ENCODE measurements around the gene UNC93B1. TPM values are rescaled to one million over a fixed set of nuclear protein-coding genes. Genes with fewer than 3 reads are reported as not detected.
A peak's percentile ranks its signal among the peaks of the same experiment; 100 is the strongest.

Gene UNC93B1
- total RNA-seq, 2 donors from 2014 or later, result 24.7 to 27.2 TPM

DNA sequence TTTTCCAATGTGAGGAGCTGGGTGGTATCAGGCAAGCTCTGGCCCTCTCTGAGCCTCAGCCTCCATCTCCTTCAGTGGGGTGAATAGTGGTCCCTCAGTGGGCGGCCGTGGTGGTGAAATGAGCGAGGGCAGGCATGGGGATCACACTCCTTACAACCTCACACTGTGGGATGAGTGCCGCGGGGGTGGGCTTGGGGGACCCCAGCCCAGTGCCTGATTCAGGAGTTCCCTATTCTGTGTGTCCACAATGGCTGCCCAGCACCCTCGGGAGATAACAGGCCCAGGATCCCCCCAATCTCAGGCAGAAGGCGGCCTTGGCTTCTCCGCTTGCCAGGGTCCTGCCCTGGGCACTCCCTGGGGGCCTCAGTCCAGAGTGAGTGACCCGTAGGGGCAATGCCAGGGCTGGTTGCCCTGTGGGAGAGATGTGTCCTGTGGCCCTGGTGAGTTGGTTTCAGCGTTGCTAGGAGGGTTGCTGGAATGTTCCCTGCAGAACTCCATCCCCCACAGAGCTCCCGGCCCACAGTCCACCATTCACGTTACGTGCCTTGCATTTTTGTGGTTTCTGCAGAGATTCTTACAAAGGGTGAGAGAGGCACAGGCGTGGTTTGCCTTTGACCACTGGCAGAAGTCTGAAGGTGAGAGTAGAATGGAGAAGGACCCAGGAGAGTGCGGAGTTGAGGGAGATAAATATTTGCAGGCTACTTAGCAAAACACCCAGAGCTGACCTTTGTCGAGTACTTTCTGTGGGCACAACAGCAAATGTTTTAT, 9.1 kb upstream of the UNC93B1 start:
- no peak overlapping the region for H3K27ac Mint-ChIP-seq
- H3K9me3 ChIP-seq (ENCODE audit: control insufficient read depth, low read length, poor library complexity, severe bottlenecking), result no peaks in the 10 kb centered on the region
- DNase-seq (no peak), ATAC-seq (no peak)
- H3K36me3 Mint-ChIP-seq (ENCODE audit: low read depth), result no peaks in the 10 kb centered on the region
- H3K4me1 Mint-ChIP-seq, result peaks cover 7% of the 10 kb centered on the region
- no peak overlapping the region for H3K4me3 Mint-ChIP-seq
- peaks cover 12% of the 10 kb centered on the region for H3K27me3 Mint-ChIP-seq

DNA sequence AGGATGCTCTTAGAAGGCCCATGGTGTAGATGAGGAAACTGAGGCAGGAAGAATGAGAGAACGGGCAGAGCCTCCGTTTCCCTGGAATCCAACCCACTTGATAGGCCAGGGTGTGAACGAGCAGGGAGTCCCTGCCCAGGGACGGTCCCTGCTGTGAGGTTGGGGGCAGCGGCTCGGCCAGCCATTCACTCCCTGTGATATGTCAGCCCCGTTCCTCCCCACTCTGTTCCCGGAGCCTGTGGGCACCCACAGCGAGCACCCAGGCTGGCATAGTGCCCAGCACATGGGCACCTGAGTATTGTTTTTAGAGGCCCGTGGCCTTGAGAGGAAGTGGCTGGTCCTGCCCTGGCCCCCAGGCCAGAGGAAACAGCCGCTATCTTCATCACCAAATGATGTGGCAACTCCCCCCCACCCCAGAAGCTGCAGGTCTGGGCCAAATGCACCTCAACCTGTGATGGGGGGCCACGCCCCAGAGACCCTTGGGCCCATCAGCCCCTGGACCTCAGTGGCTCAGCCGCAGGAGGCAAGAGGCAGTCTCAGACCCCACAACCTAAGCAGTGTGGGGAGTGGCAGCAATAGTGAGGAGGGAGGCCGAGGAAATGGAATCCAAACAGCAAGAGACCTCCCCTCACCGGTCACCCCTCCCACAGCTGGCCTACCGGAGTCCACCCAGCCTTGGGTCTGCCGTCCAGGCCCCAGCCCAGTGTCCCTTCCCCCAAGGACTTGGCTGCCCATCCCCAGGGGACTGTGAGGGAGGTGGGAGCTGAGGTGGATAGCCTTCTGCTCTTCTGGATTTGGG, 8.3 kb upstream of the UNC93B1 start:
- DNase-seq, result no peak
- no peak for ATAC-seq
- no peak overlapping the region for H3K27ac Mint-ChIP-seq
- no peak overlapping the region for H3K4me3 Mint-ChIP-seq
- H3K27me3 Mint-ChIP-seq, result peaks cover 12% of the 10 kb centered on the region
- no peaks in the 10 kb centered on the region for H3K36me3 Mint-ChIP-seq (ENCODE audit: low read depth)
- H3K9me3 ChIP-seq (ENCODE audit: control insufficient read depth, low read length, poor library complexity, severe bottlenecking), result no peaks in the 10 kb centered on the region
- peaks cover 7% of the 10 kb centered on the region for H3K4me1 Mint-ChIP-seq

DNA sequence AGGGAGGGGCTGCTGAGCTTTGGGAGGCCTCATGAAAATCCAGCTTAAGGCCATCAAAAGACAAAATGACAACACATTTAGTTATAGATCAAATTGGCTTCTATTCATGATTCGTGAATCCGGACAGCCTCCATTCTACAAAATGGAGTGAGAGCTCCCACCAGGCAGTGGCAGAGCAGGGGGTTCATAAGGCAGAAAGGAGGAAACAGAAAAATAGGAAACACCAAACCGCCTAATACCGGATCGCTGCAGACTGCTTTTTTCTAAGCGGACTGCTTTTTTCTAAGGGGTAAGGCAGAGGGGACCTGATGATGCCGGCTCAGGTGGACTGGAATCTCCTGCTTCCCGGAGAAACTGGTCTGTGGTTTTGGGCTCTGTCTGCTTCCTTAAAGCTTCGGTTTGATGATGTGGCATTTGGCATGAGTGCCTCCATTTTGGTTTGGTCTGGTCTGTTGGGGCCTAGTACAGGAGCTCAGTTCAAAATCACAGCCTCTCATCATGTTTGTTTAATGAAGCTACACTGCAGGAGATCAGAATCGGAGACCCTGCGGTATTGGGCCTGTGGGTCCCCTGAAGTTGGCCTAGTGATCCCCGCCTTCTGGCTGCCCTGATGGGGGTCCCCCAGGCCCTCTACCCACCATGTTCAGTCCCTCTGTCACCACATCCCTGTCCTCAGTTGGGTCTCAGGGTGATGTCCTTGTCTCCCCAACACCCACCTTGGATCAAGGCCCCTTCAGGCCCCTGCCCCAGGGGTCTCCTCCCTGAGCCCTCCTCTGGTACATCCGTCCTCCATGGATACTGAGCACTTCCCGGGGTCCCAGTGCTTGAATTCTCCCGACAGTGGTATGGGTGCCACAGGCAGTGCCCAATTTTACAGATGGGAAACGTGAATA, 7.4 kb upstream of the UNC93B1 start:
- Mint-ChIP-seq H3K36me3 (ENCODE audit: low read depth) (no peaks in the 10 kb centered on the region), H3K27me3 (peaks cover 12% of the 10 kb centered on the region), H3K4me1 (peaks cover 7% of the 10 kb centered on the region), H3K4me3 (no peak overlapping the region), H3K27ac (no peak overlapping the region)
- H3K9me3 ChIP-seq (ENCODE audit: control insufficient read depth, low read length, poor library complexity, severe bottlenecking), result no peaks in the 10 kb centered on the region
- DNase-seq (no peak), ATAC-seq (no peak)

DNA sequence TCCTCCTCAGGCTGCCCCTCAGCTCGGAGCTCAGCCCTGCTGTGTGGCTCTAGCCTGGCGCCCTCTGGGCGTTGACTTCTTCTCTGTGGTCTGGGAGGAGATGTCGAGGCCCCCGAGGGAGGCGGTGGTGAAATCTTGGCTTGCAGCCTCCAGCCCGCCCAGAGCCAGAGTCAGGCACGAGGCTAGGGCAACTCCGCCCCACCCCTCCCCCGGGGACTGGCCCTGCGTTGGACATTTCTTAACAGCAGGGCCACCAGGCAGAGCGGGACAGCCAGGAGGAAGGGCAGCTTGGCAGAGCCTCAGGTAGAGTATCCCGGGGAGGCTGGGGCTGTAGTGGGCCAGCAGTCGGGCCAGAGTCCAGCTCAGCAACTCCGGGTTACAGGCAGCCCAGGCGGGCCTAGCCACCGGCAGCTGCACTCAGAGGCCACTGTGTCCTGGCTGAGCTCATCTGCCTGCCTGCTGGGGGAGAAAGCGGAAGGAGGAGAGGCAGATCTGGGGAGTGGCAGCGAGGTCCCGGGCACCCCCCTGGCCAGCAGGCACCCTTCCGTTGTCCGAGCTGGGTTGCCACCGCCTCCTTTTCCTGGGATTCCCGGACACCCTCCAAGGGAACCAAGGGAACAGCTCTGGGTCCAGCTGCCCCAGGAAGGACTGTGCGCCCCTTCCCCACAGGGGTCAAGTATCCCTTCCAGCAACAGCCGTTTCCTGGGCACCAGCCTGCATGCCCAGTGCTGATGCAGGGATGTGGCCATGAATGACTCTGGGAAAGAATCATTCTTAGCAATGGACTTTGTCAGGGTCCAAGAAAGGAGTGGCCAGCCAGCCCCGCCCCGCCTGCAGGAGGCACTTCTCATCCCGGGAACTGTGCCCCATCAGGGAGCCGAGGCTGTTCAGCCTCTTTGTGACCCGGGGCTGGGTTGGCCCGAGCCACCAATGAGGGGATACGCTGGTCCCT, 6.5 kb upstream of the UNC93B1 start, which contains the start of gene ALDH3B1:
Gene ALDH3B1 (plus strand): TSS at position 238 of the 952 bp plus-strand sequence. CDS start 4,971 bp downstream, outside the sequence.
- Mint-ChIP-seq H3K27ac (peak within 1 kb of the TSS; percentile 53), H3K4me3 (no peak within 1 kb of the TSS), H3K27me3 (peaks cover 12% of the 10 kb centered on the region), H3K36me3 (ENCODE audit: low read depth) (no peaks in the 10 kb centered on the region), H3K4me1 (peaks cover 7% of the 10 kb centered on the region)
- no peaks in the 10 kb centered on the region for H3K9me3 ChIP-seq (ENCODE audit: control insufficient read depth, low read length, poor library complexity, severe bottlenecking)
- no peak for DNase-seq
- ATAC-seq, result peak; percentile 50

DNA sequence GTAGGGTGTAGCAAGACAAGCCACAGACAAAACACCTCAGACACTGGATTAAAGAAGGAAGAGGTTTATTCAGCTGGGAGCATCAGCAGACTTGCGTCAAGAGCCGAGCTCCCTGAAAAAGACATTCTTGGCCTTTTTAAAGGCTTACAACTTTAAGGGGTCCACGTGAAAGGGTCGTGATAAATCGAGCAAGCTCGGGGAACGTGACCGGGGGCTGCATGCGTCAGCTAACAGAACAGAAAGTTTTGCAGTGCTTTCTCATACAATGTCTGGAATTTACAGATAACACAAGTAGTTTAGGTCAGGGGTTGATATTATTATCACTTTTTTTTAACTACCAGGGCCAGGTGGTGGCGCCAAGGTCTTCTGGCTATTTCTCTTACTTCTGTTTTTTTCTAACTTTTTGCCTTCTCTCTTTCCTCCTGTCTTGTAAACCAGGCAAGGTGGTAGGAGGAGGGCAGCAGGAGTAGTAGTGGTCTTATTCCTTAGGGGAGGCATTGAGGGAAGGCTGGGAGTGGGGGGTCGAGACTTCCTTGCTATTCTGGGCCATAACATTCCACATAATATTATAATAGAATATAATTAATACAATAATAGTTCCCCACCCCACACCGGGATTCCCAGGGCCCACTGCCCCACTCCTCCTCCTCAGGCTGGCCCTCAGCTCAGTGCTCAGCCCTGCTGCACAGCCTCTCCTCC, 5.6 kb upstream of the UNC93B1 start:
- Mint-ChIP-seq H3K27me3 (peaks cover 12% of the 10 kb centered on the region), H3K4me1 (peaks cover 10% of the 10 kb centered on the region), H3K36me3 (ENCODE audit: low read depth) (no peaks in the 10 kb centered on the region), H3K27ac (peak overlapping the region; percentile 53), H3K4me3 (no peak overlapping the region)
- ATAC-seq (no peak), DNase-seq (no peak)
- H3K9me3 ChIP-seq (ENCODE audit: control insufficient read depth, low read length, poor library complexity, severe bottlenecking), result no peaks in the 10 kb centered on the region

GRCh38 chr11:68008381-68009337, 4.8 kb upstream of the UNC93B1 start:
- Mint-ChIP-seq H3K36me3 (ENCODE audit: low read depth) (no peaks in the 10 kb centered on the region), H3K4me3 (no peak overlapping the region), H3K27me3 (peaks cover 7% of the 10 kb centered on the region), H3K27ac (peak overlapping the region; percentile 53), H3K4me1 (peaks cover 13% of the 10 kb centered on the region)
- ATAC-seq, result no peak
- H3K9me3 ChIP-seq (ENCODE audit: control insufficient read depth, low read length, poor library complexity, severe bottlenecking), result no peaks in the 10 kb centered on the region
- DNase-seq, result no peak

GRCh38 chr11:68007498-68008380, 3.8 kb upstream of the UNC93B1 start:
- ATAC-seq, result no peak
- peaks cover 6% of the 10 kb centered on the region for H3K27me3 Mint-ChIP-seq
- no peaks in the 10 kb centered on the region for H3K9me3 ChIP-seq (ENCODE audit: control insufficient read depth, low read length, poor library complexity, severe bottlenecking)
- H3K27ac Mint-ChIP-seq, result no peak overlapping the region
- H3K4me1 Mint-ChIP-seq, result peaks cover 13% of the 10 kb centered on the region
- H3K4me3 Mint-ChIP-seq, result no peak overlapping the region
- DNase-seq, result no peak
- H3K36me3 Mint-ChIP-seq (ENCODE audit: low read depth), result no peaks in the 10 kb centered on the region

DNA sequence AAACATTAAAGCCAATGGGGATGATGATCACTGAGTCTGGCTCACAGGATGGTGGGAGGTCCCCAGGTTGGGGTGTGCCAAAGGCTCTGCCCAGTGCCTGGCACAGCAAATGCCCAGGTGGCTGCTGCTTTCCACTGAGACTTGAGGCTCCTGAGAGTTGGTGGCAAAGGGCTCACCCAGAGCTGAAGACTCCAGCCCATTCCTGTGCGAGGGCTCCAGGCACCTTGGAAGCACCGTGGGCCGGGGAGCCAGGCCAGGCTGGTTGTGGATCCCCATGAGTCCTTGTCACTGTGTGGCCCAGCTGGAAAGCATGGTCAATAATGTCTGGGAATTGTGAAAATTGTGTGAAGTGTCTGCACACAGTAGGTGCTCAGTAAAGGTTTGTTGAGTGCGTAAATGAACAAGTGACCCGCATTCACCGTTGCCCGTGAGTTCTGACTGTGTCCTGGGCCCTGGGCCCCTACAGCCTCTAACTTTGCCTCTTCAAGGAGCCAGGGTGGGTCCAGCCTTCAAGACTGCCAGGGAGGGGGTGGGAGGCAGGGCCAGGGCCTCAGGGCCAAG, 2.8 kb upstream of the UNC93B1 start:
- ATAC-seq (no peak), DNase-seq (no peak)
- Mint-ChIP-seq H3K4me1 (peaks cover 15% of the 10 kb centered on the region), H3K4me3 (no peak overlapping the region), H3K27me3 (peaks cover 6% of the 10 kb centered on the region), H3K27ac (no peak overlapping the region), H3K36me3 (ENCODE audit: low read depth) (no peaks in the 10 kb centered on the region)
- H3K9me3 ChIP-seq (ENCODE audit: control insufficient read depth, low read length, poor library complexity, severe bottlenecking), result no peaks in the 10 kb centered on the region

- DNase-seq, result no peak
- Mint-ChIP-seq H3K27me3 (peaks cover 6% of the 10 kb centered on the region), H3K4me3 (peak overlapping the region; percentile 91), H3K36me3 (ENCODE audit: low read depth) (no peaks in the 10 kb centered on the region), H3K27ac (peak overlapping the region; percentile 77), H3K4me1 (peaks cover 13% of the 10 kb centered on the region)
- ATAC-seq, result no peak
- H3K9me3 ChIP-seq (ENCODE audit: control insufficient read depth, low read length, poor library complexity, severe bottlenecking), result no peaks in the 10 kb centered on the region
Measured at GRCh38 chr11:68004551-68005335, 846 bp upstream of the UNC93B1 start.
